Esophagus squamous epithelium (tissue), 4 donors: ENCODE measurements around the gene THBS1.

Source experiments
- CTCF ChIP-seq, 6 experiments: fragments of 450-650 bp in 4 of 6; fragments of 200-600 bp in 2 of 6; sonication (generic) in 2 of 6; IDR thresholded peaks; one replicate each; pipeline ENCODE4 v1.5.1; 2016 to 2019; ENCODE audit warnings: antibody characterized with exemption in 6 of 6, mild to moderate bottlenecking in 4 of 6, moderate library complexity in 4 of 6
- POLR2A ChIP-seq, 4 donors: fragments of 450-650 bp; IDR thresholded peaks; one replicate each; pipeline ENCODE4 v1.6.1; 2017; ENCODE audit warnings: antibody characterized with exemption in 4 of 4, mild to moderate bottlenecking in 4 of 4, moderate library complexity in 3 of 4

DNA sequence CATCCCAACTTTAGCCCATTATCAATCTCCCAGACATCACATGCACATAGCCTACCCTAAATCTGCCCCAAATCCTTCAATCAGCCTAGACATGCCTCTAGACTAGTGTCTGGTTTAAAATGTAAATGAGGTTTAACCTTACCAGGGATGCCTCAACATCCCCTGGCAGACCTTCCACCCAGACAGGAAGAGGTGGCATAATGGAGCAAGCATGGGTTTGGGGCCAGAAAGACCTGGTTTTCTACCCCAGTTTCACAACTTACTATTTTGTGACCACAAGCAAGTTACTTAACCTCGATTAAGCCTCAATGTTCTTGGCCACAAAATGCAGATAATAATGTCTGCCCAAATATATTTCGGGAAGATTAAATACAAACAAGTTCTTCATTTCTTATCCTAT is 28.3 kb upstream of the THBS1 start:
- TF ChIP-seq CTCF (IDR thresholded peaks at IDR 0.05) = no peak
- no peak for TF ChIP-seq POLR2A (IDR thresholded peaks at IDR 0.05)
